Measurements from ENCODE around the gene ZNF844.
A peak's percentile ranks its signal among the peaks of the same experiment; 100 is the strongest.
"Not testable (repeated sequence)": the region's sequence is repeated elsewhere in the genome, so short reads cannot be mapped to it uniquely, and the experiment has no call there.

ZNF844 gene

GRCh38 chr19:12090807-12091206, 26.3 kb downstream of the ZNF844 start:
- in situ Hi-C loops (cut with MboI; ENCODE audit: low pct_unique_long_range_greater_than_20kb, low sequenced_read_pairs): no loop called here
- peak; percentile 86 for DNase-seq

GRCh38 chr19:12092065-12092867, 27.7 kb downstream of the ZNF844 start:
- peak; percentile 96 for DNase-seq
- in situ Hi-C loops (cut with MboI; ENCODE audit: low pct_unique_long_range_greater_than_20kb, low sequenced_read_pairs): no loop called here

GRCh38 chr19:12092956-12093355, 28.4 kb downstream of the ZNF844 start:
- peak; percentile 24 for DNase-seq
- in situ Hi-C loops (cut with MboI; ENCODE audit: low pct_unique_long_range_greater_than_20kb, low sequenced_read_pairs): no loop called here

- DNase-seq: no peak
- in situ Hi-C loops (cut with MboI; ENCODE audit: low pct_unique_long_range_greater_than_20kb, low sequenced_read_pairs): no loop called here
Observed at GRCh38 chr19:12093777-12094176, 29.2 kb downstream of the ZNF844 start.

GRCh38 chr19:12095111-12095790, 30.7 kb downstream of the ZNF844 start:
- no peak for DNase-seq
- in situ Hi-C loops (cut with MboI; ENCODE audit: low pct_unique_long_range_greater_than_20kb, low sequenced_read_pairs): no loop called here

GRCh38 chr19:12098040-12098439, 33.5 kb downstream of the ZNF844 start:
- DNase-seq: no peak
- in situ Hi-C loops (cut with MboI; ENCODE audit: low pct_unique_long_range_greater_than_20kb, low sequenced_read_pairs): no loop called here

- in situ Hi-C loops (cut with MboI; ENCODE audit: low pct_unique_long_range_greater_than_20kb, low sequenced_read_pairs); DNase-seq: not testable (repeated sequence)
Observed at GRCh38 chr19:12103909-12104308, 39.4 kb downstream of the ZNF844 start.

GRCh38 chr19:12111176-12111575, 46.6 kb downstream of the ZNF844 start:
- no peak for DNase-seq
- in situ Hi-C loops (cut with MboI; ENCODE audit: low pct_unique_long_range_greater_than_20kb, low sequenced_read_pairs): no loop called here

GRCh38 chr19:12111943-12112637, 47.6 kb downstream of the ZNF844 start:
- in situ Hi-C loops (cut with MboI; ENCODE audit: low pct_unique_long_range_greater_than_20kb, low sequenced_read_pairs): no loop called here
- DNase-seq: no peak

GRCh38 chr19:12112701-12113100, 48.2 kb downstream of the ZNF844 start:
- DNase-seq: no peak
- in situ Hi-C loops (cut with MboI; ENCODE audit: low pct_unique_long_range_greater_than_20kb, low sequenced_read_pairs): no loop called here

- DNase-seq: no peak
- in situ Hi-C loops (cut with MboI; ENCODE audit: low pct_unique_long_range_greater_than_20kb, low sequenced_read_pairs): no loop called here
Observed at GRCh38 chr19:12113121-12113520, 48.6 kb downstream of the ZNF844 start.

GRCh38 chr19:12117201-12117970, 52.9 kb downstream of the ZNF844 start:
- no peak for DNase-seq
- in situ Hi-C loops (cut with MboI; ENCODE audit: low pct_unique_long_range_greater_than_20kb, low sequenced_read_pairs): no loop called here

GRCh38 chr19:12126707-12127106, 62.2 kb downstream of the ZNF844 start:
- in situ Hi-C loops (cut with MboI; ENCODE audit: low pct_unique_long_range_greater_than_20kb, low sequenced_read_pairs): no loop called here
- DNase-seq: peak; percentile 19
